GM21786 (cell line): Measurements from ENCODE around the gene CRB3.
A peak's percentile ranks its signal among the peaks of the same experiment; 100 is the strongest.

Experiments
- ATAC-seq: cut with Tn5 transposase; IDR thresholded peaks from one replicate; pipeline ENCODE4 v1.9.1; 2021; ENCODE audit not compliant: unreplicated experiment

Gene CRB3

GRCh38 chr19:6431891-6432290, 32.2 kb upstream of the CRB3 start:
- no peak for ATAC-seq

- no peak for ATAC-seq
Observed at GRCh38 chr19:6433165-6433564, 30.9 kb upstream of the CRB3 start.

DNA sequence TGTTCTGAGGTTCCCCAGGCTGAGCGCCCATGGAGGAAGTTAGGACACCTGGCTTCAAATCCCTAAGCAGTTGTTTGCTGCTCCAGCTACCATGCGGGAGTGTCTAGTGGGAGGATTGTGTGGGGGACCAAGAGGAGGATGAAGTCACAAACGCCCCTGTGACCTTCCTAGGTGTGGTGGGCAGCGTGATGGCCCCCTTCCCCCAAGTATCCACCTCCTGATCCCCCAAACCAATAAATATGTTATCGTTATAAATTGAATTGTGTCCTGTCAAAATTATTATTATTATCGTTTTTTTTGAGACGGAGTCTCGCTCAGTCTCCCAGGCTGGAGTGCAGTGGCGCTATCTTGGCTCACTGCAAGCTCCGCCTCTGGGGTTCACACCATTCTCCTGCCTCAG, 30.4 kb upstream of the CRB3 start, which contains the start of gene SLC25A41:
SLC25A41 (minus strand) TSS at position 101 of the 400 bp plus-strand sequence; CDS start at position 31, 70 bp downstream.
- no peak for ATAC-seq

GRCh38 chr19:6439743-6440142, 24.3 kb upstream of the CRB3 start:
- ATAC-seq = no peak

- ATAC-seq = no peak
Observed at GRCh38 chr19:6440905-6441304, 23.2 kb upstream of the CRB3 start.

DNA sequence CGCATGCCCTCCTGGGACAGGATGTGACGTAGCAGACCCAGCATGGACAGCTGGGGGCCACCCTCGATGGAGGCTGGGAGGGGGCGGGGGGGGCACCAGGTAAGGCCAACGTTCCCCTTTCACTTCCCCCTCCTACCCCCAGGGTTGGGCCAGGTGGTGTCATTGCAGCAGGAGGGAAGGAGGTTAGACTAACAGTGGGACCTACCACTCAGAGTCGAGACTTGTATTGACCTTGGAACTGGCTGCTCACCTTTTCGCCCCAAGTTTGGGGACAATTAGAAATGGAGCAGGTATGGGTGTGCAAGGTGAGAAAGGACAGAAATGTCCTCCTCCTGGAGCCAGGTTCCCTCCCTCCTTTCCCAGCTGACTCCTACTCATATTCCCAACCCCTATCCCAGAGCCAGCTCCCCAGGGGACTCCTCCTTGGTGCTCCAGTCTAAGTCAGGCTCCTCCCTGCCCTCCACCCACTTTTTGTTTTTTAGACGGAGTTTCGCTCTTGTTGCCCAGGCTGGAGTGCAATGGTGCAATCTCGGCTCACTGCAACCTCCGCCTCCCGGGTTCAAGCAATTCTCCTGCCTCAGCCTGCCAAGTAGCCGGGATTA, 21.9 kb upstream of the CRB3 start:
- no peak for ATAC-seq

- ATAC-seq = no peak
Observed at GRCh38 chr19:6443986-6444385, 20.1 kb upstream of the CRB3 start.

DNA sequence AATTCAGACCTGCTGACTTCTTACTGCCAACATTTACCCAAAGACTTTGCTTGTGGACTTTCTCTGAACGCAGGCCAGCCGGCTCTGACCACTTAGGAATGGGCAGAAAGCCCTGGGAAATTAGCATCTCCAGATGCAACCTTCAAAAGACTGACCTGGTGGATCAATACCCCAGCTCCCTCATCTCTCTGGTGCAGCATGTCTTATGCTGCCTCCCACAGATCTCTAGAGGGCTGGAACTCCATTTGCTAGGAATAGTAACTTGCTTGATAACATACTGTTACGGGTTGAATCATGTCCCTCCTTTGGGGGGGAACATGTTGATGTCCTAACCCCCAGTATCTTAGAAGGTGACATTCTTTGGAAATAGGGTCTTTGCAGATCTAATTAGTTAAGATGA, 17.6 kb upstream of the CRB3 start:
- no peak for ATAC-seq

- no peak for ATAC-seq
Observed at GRCh38 chr19:6448045-6448444, 16.0 kb upstream of the CRB3 start.

DNA sequence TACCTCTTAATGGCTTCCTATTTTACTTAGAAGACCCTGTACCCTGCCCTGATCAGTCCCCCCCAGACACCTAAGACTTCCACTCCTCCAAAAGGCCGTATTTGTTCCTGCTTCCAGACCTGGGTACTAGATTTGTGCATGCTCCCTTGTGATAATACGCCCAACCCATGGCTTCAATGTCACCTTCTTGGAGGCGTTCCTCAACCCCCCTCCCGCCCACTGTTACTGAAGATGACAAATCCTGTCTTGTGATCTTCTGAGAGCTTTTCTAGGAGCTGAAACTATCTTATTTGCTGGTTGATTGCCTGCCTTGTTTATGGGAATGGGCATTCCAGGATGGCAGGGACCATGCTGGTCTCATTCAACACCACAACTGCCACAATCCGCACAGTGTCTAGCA, 13.9 kb upstream of the CRB3 start:
- no peak for ATAC-seq

GRCh38 chr19:6451583-6452222, 12.4 kb upstream of the CRB3 start:
- ATAC-seq = no peak

DNA sequence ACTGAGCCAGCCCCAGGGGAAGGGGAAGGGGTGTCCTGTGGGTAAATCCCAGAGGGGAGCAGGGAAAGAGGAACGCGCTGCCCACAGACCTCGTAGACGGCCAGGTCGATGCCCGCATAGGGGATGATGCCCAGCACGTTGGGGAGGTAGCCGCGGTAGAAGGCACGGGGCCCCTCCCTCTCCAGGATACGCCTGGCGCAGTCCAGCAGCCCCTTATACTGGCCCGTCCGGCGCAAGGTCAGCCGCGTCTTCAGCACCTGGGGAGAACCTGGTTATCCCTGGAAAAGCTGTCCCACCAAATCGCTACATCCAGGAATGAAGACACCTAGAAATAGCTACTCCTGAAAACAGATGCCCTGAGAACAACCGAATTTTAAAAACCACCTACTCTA, 11.9 kb upstream of the CRB3 start:
- ATAC-seq = no peak

- no peak for ATAC-seq
Observed at GRCh38 chr19:6452899-6453298, 11.2 kb upstream of the CRB3 start.

DNA sequence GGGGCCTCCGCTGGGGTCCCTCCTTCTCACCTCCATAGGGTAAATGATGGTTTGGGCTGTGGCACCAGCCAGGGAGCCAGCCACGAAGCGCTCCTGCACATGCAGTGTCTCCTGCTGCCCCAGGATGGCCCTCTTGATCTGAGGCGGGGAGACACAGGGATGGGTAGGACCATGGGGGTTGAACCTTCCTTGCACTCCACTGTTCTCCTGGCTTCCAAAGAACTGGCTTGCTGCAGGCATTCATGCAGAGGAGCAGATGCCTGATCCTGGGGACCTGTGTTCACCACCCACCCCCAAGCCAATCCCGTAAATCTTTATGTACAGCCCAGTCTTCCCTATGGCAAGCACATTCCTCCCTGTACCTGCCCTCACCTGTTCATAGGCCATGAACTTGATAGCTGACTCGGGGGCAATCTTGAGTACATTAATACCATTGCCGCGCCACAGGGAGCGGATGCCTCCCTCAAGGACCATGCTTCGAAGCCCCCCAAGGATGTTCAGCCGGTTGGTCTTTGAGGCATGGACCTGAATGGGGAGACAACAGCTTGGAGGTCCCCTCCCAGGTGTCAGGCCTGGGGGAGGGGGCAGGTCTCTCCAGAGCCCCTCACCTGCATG, 10.0 kb upstream of the CRB3 start:
- no peak for ATAC-seq

DNA sequence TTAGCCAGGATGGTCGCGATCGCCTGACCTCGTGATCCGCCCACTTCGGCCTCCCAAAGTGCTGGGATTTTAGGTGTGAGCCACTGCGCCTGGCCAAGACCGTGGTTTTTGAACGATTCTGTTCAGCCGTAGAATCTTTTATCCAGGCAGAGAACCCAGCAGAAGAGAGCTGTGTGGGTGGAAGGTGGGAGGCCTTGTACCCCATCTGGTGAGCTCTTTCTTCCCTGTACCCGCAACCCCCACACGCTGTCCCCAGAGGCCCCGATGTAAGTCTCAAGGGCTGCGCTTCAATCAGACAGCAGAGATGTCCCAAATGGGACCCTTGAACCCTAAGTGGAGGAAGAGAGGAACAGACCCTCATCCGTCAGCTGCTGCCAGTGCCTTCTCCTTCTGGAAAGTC, 8.1 kb upstream of the CRB3 start:
- ATAC-seq = no peak

DNA sequence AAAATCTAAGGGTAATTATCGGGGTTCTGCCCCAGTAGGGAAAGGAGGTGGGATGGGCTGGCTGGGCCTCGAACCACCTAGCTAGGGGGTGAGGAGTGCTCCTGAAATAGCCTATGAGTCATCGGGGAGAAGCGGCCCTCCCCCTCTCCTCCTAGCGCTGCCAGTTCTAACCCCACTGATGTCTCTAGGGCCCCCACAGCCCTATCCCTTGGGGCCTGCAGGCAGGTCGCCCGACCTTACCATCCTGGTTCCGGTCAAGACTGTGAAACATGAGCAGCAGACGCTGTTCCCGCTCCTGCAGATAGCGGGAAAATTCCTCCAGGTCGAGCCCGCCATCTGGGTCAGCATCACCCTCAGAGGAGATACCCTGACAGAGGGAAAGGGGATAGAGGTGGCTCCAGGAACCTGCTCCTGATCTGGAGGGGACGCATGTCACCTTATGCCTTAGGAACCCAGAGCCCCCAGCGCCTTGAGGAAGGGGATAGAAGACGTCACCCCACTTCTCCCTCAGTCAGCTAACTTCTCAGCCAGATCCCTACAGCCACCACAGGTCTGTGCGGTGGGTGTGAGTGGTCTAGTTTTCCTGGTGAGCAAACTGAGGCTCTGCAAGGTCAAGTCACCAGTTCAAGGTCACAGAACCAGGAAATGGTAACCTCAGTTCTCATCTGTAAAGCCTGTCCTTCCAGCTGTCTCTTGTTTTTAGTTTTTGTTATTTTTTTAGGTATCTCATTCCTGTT, 5.9 kb upstream of the CRB3 start:
- no peak for ATAC-seq

DNA sequence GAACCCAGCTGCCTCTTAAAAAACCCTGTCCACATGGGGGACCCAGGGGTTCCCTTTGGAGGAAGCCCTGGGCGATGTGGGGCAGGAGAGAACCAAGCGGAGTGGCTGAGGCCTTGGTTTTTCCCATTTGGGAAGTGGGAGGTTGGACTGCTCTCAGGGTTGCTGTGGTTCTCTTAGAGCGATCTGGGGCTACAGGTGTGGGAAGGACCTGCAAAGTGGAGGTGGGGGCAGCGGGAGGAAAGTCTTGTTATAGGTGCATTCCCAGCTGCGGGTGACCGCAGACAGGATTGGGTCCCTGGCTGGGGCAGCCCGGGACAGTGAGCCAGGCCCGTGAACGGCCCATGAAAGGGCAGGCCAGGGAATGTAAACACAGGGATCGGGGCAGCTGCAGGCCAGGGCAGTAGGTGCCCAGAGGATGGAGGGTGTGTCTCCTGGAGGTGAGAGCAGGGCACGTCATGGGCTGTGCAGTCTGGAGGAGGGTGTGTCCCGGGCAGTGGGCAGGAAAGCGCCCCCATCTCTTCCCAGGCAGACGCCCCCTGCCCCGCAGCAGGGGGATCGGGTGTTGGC, 5.3 kb upstream of the CRB3 start:
- no peak for ATAC-seq

DNA sequence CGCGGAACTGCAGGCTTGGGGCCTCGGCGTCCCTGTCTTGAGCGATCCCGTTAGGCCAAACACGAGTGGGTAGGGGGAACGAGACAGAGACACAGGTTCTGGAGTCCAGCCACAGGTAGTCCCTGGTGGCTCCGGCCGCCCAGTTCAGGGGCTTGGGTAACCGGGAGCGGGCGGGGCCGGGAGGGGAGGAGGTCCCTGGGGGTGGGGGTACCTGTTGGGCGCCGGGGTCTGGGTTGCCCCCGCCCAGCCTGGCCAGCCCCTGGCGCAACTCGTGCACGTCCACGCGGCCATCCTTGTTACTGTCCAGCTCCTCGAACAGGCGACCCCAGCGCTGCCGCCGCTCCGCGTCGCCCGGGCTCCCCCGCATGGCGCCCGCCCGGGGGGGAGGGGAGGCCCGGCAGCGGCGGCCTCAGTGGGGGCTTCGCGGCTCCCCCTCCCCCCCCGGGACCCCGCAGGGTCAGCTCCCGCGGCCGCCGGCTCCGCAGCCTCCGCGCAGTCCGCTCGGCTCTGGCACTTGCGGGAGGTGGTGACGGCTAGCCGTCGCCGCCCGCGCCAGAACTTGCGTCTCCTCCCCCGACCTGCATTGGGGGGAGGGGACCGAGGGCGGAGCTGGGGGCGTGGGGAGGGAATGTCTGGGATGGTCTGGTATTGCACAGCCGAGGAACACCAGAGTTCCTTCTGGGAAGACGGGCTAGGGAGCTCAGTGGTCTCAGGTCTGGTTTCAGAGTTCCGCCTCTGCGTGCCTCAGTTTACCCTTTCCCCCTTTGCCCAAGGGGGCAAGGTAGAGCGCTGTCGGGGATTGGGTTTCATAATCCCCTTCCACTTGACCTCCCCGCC, 4.6 kb upstream of the CRB3 start, which contains the start of gene SLC25A23:
SLC25A23 (minus strand) TSS at position 531 of the 837 bp plus-strand sequence; CDS start at position 367, 164 bp downstream.
- ATAC-seq = no peak

- peak; percentile 60 for ATAC-seq
Observed at GRCh38 chr19:6460099-6460884, 3.8 kb upstream of the CRB3 start.

DNA sequence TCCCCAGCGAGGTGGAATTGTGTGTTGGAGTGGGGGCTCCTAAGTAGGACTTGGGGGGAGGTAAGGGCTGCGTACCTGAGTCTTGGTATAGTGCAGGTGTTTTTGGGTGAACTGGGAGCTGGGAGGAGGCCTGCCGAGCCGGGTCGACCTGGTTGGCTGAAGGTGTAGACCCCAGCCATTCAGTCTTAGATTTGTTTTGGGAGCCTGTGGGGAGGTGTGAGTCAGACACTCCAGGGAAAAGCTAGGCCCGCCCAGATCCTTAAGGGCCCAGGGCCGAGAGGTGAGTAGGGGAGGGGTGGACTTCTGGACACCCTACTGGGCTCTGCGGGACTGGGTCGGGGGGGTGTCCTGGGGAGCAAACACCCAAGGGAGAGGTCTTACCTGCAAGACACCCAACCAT, 935 bp downstream of the CRB3 start:
- no peak for ATAC-seq
